ENCODE results near the gene CAVIN2. TPM values are rescaled to one million over a fixed set of nuclear protein-coding genes. Genes with fewer than 3 reads are reported as not detected.

CAVIN2 gene
- total and polyA plus RNA-seq, 9 of the 15 experiments (the other 6 are each of a cell fraction or from before 2014, with no cell fraction given), result 20.6 to 92.4 (median 69.0) TPM

- TF ChIP-seq PBX2 (CRISPR knock-in tag; IDR thresholded peaks at IDR 0.05; ENCODE audit: low read depth) (no peak), PBX2 (tag; conservative IDR thresholded peaks at IDR 0.05; ENCODE audit: low read depth) (no peak), PHTF2 (CRISPR knock-in tag; IDR thresholded peaks at IDR 0.05) (no peak), ZNF407 (IDR thresholded peaks at IDR 0.05; ENCODE audit: low read depth) (no peak), CUX1 (CRISPR knock-in tag; IDR thresholded peaks at IDR 0.05) (no peak), RAD21 (CRISPR knock-in tag; conservative IDR thresholded peaks at IDR 0.05 in 1 of 2, IDR thresholded peaks at IDR 0.05 in 1 of 2) (no peak), RBM15 (IDR thresholded peaks at IDR 0.05; ENCODE audit: insufficient read depth, low read length) (no peak), ZNF175 (CRISPR knock-in tag; IDR thresholded peaks at IDR 0.05; ENCODE audit: low read depth) (no peak)
Measured at GRCh38 chr2:191859681-191860080, 12.8 kb upstream of the CAVIN2 start (continued).

All from K562 (cell line).